H9 (cell line): ENCODE measurements around the gene RILP. TPM values are rescaled to one million over a fixed set of nuclear protein-coding genes. Genes with fewer than 3 reads are reported as not detected.

Source experiments
- DNase-seq: peaks from one replicate; pipeline ENCODE4 v3.0.0-alpha.2; 2017
- H2AFZ ChIP-seq: one replicate; pipeline ENCODE4 v1.6.1; 2013; ENCODE audit warnings: mild to moderate bottlenecking, low read length, control low read depth, moderate library complexity
- H2AK5ac ChIP-seq: 2 replicates; pipeline ENCODE4 v1.6.1; 2013; ENCODE audit warnings: low read length, control low read depth, mixed read lengths; ENCODE audit not compliant: insufficient read length
- H2BK120ac ChIP-seq: one replicate; pipeline ENCODE4 v1.6.1; 2013; ENCODE audit warnings: low read depth, mild to moderate bottlenecking, low read length, control low read depth, inconsistent platforms; ENCODE audit not compliant: poor library complexity, severe bottlenecking
- H2BK12ac ChIP-seq: 2 replicates; pipeline ENCODE4 v1.6.1; 2013; ENCODE audit warnings: low read length, control low read depth, mixed read lengths, low read depth; ENCODE audit not compliant: insufficient read length
- H2BK15ac ChIP-seq: 2 replicates; pipeline ENCODE4 v1.6.1; 2013; ENCODE audit warnings: low read depth, low read length, control low read depth
- H2BK20ac ChIP-seq: one replicate; pipeline ENCODE4 v1.6.1; 2013; ENCODE audit warnings: low read depth, mild to moderate bottlenecking, low read length, control low read depth, inconsistent platforms; ENCODE audit not compliant: poor library complexity, severe bottlenecking
- H2BK5ac ChIP-seq: 2 replicates; pipeline ENCODE4 v1.6.1; 2013; ENCODE audit warnings: low read length, control low read depth, mixed read lengths; ENCODE audit not compliant: insufficient read length
- H3K14ac ChIP-seq: 2 replicates; pipeline ENCODE4 v1.6.1; 2013; ENCODE audit warnings: low read length, control low read depth; ENCODE audit not compliant: insufficient read depth
- H3K18ac ChIP-seq: 2 replicates; pipeline ENCODE4 v1.6.1; 2013; ENCODE audit warnings: low read depth, mild to moderate bottlenecking, mixed read lengths, low read length, control low read depth; ENCODE audit not compliant: insufficient read length
- H3K23ac ChIP-seq: 2 replicates; pipeline ENCODE4 v1.6.1; 2013; ENCODE audit warnings: low read length, control low read depth, mixed read lengths, low read depth; ENCODE audit not compliant: insufficient read length
- H3K23me2 ChIP-seq: 2 replicates; pipeline ENCODE4 v1.6.1; 2013; ENCODE audit warnings: low read depth, mild to moderate bottlenecking, mixed read lengths, low read length, control low read depth; ENCODE audit not compliant: insufficient read length, poor library complexity, severe bottlenecking
- H3K27ac ChIP-seq: 2 replicates; pipeline ENCODE4 v1.5.1; 2013; ENCODE audit warnings: low read length, control low read depth, mixed read lengths, low read depth; ENCODE audit not compliant: insufficient read length
- H3K27me3 ChIP-seq: 2 replicates; pipeline ENCODE4 v1.6.1; 2013; ENCODE audit warnings: low read length, control low read depth, inconsistent platforms; ENCODE audit not compliant: insufficient read depth
- H3K4ac ChIP-seq: 2 replicates; pipeline ENCODE4 v1.6.1; 2013; ENCODE audit warnings: low read depth, mild to moderate bottlenecking, control low read depth, inconsistent platforms, low read length, moderate library complexity
- H3K4me1 ChIP-seq: 2 replicates; pipeline ENCODE4 v1.6.1; 2013; ENCODE audit warnings: low read length, control low read depth, inconsistent platforms; ENCODE audit not compliant: insufficient read depth
- H3K4me2 ChIP-seq: 2 replicates; pipeline ENCODE4 v1.6.1; 2013; ENCODE audit warnings: low read length, control low read depth, mixed read lengths; ENCODE audit not compliant: insufficient read length, insufficient read depth
- H3K56ac ChIP-seq: 2 replicates; pipeline ENCODE4 v1.6.1; 2013; ENCODE audit warnings: low read depth, mild to moderate bottlenecking, mixed read lengths, low read length, control low read depth; ENCODE audit not compliant: insufficient read length
- H3K79me1 ChIP-seq: 2 replicates; pipeline ENCODE4 v1.6.1; 2013; ENCODE audit warnings: low read depth, mild to moderate bottlenecking, moderate library complexity, low read length, control low read depth, inconsistent platforms; ENCODE audit not compliant: insufficient read depth, poor library complexity, severe bottlenecking
- H3K79me2 ChIP-seq: 2 replicates; pipeline ENCODE4 v1.6.1; 2013; ENCODE audit warnings: low read length, control low read depth, inconsistent platforms; ENCODE audit not compliant: insufficient read depth
- H3K9ac ChIP-seq: 2 replicates; pipeline ENCODE4 v1.6.1; 2013; ENCODE audit warnings: low read length, control low read depth, mixed read lengths; ENCODE audit not compliant: insufficient read length; ENCODE audit errors: extremely low read depth
- H3K9me3 ChIP-seq: one replicate; pipeline ENCODE4 v1.6.1; 2013; ENCODE audit warnings: low read depth, low read length, inconsistent platforms; ENCODE audit not compliant: control insufficient read depth
- H3T11ph ChIP-seq: one replicate; pipeline ENCODE4 v1.6.1; 2013; ENCODE audit warnings: mild to moderate bottlenecking, low read length, control low read depth, inconsistent platforms
- H4K20me1 ChIP-seq: one replicate; pipeline ENCODE4 v1.6.1; 2013; ENCODE audit not compliant: control insufficient read depth, insufficient read length, insufficient read depth
- H4K5ac ChIP-seq: 2 replicates; pipeline ENCODE4 v1.6.1; 2013; ENCODE audit warnings: low read depth, mild to moderate bottlenecking, mixed read lengths, low read length, control low read depth; ENCODE audit not compliant: insufficient read length
- H4K8ac ChIP-seq: replicated peaks from 2 replicates; pipeline ENCODE4 v1.6.1; 2013; ENCODE audit warnings: low read length, control low read depth, mixed read lengths, low read depth; ENCODE audit not compliant: insufficient read length
- H4K91ac ChIP-seq: 2 replicates; pipeline ENCODE4 v1.6.1; 2013; ENCODE audit warnings: low read depth, mild to moderate bottlenecking, moderate library complexity, mixed read lengths, low read length, control low read depth; ENCODE audit not compliant: insufficient read length
- H3K27ac Mint-ChIP-seq, 3 experiments: 2 replicates in 2 of 3; 3 replicates in 1 of 3; pipeline ENCODE4 v1.8.0; 2020 to 2021; ENCODE audit warnings: mixed read lengths in 3 of 3, mild to moderate bottlenecking in 1 of 3, moderate library complexity in 1 of 3
- H3K27me3 Mint-ChIP-seq: 2 replicates; pipeline ENCODE4 v1.8.0; 2021; ENCODE audit warnings: low read depth, mild to moderate bottlenecking, moderate library complexity, mixed read lengths
- H3K36me3 Mint-ChIP-seq, 3 experiments: 2 replicates in 2 of 3; 3 replicates in 1 of 3; pipeline ENCODE4 v1.8.0; 2020 to 2021; ENCODE audit warnings: low read depth in 3 of 3, mixed read lengths in 3 of 3; ENCODE audit not compliant: insufficient read depth in 1 of 3
- H3K4me1 Mint-ChIP-seq, 2 experiments: 2 replicates each; pipeline ENCODE4 v1.8.0; 2020; ENCODE audit warnings: mixed read lengths in 2 of 2
- H3K4me3 Mint-ChIP-seq, 2 experiments: 2 replicates in 1 of 2; 3 replicates in 1 of 2; pipeline ENCODE4 v1.8.0; 2020 to 2021; ENCODE audit warnings: mild to moderate bottlenecking in 2 of 2, mixed read lengths in 2 of 2, moderate library complexity in 1 of 2
- H3K9me3 Mint-ChIP-seq, 2 experiments: 2 replicates in 1 of 2; 3 replicates in 1 of 2; pipeline ENCODE4 v1.8.0; 2020; ENCODE audit warnings: mild to moderate bottlenecking in 2 of 2, mixed read lengths in 2 of 2, moderate library complexity in 1 of 2
- WGBS: extraction: QIAGEN DNeasy Blood & Tissue Kit; methylation state at CpG from one replicate; pipeline ENCODE4 v1.1.7; 2013; ENCODE audit warnings: missing lambda C conversion rate, low lambda C conversion rate, mixed read lengths; ENCODE audit not compliant: insufficient read length; ENCODE audit errors: extremely low coverage; 5-methylcytosine and 5-hydroxymethylcytosine counted together
- total RNA-seq: library from RNA; stranded (reverse); gene quantifications from 2 replicates; pipeline ENCODE4 v1.2.1, GENCODE V29; 2021
- TF ChIP-seq, protein P1 (sequence below): fragments of 200-600 bp; sonication (generic); conservative IDR thresholded peaks from 3 replicates; pipeline ENCODE4 v1.8.0; 2021; ENCODE audit warnings: antibody characterized with exemption, mild to moderate bottlenecking

RILP gene
- total RNA-seq, 1 experiment from 2014 or later: 5.4 TPM

GRCh38 chr17:1643999-1644492 lies 5.6 kb downstream of the RILP start:
- Histone ChIP-seq H2AK5ac (no peak overlapping the region), H2BK15ac (no peak overlapping the region), H3T11ph (no peak overlapping the region), H3K56ac (no peak overlapping the region), H3K27me3 (no peaks in the 10 kb centered on the region; the same call in 1 of the 2 replicates), H4K8ac (no peak overlapping the region), H4K5ac (no peak overlapping the region), H3K4me1 (peaks cover 5% of the 10 kb centered on the region; the same call in 1 of the 2 replicates), H3K23ac (no peak overlapping the region), H3K27ac (no peak overlapping the region), H3K14ac (no peak overlapping the region), H2AFZ (no peak overlapping the region), H4K20me1 (no peaks in the 10 kb centered on the region), H3K9ac (no peak overlapping the region), H2BK120ac (no peak overlapping the region), H2BK5ac (no peak overlapping the region), H3K79me1 (no peaks in the 10 kb centered on the region), H2BK20ac (no peak overlapping the region), H3K79me2 (no peaks in the 10 kb centered on the region), H3K18ac (no peak overlapping the region), H3K4me2 (peak overlapping the region; percentile 4), H3K23me2 (peaks cover 3% of the 10 kb centered on the region), H2BK12ac (no peak overlapping the region), H3K4ac (no peak overlapping the region), H4K91ac (no peak overlapping the region), H3K9me3 (no peaks in the 10 kb centered on the region)
- peaks cover 9% of the 10 kb centered on the region for H3K27me3 Mint-ChIP-seq
- peaks cover 0 to 8% of the 10 kb centered on the region in 2 experiments; a peak in 1 of 5 replicates for H3K9me3 Mint-ChIP-seq
- H3K4me3 Mint-ChIP-seq: peak overlapping the region; percentile 63 to 83
- no CpG with 5 or more reads among the region's 13 CpGs for WGBS
- DNase-seq: no peak
- peaks cover 0 to 2% (median 0%) of the 10 kb centered on the region in 3 experiments; a peak in 1 of 7 replicates for H3K36me3 Mint-ChIP-seq
- no peak overlapping the region for H3K27ac Mint-ChIP-seq
- TF ChIP-seq, protein P1, sequence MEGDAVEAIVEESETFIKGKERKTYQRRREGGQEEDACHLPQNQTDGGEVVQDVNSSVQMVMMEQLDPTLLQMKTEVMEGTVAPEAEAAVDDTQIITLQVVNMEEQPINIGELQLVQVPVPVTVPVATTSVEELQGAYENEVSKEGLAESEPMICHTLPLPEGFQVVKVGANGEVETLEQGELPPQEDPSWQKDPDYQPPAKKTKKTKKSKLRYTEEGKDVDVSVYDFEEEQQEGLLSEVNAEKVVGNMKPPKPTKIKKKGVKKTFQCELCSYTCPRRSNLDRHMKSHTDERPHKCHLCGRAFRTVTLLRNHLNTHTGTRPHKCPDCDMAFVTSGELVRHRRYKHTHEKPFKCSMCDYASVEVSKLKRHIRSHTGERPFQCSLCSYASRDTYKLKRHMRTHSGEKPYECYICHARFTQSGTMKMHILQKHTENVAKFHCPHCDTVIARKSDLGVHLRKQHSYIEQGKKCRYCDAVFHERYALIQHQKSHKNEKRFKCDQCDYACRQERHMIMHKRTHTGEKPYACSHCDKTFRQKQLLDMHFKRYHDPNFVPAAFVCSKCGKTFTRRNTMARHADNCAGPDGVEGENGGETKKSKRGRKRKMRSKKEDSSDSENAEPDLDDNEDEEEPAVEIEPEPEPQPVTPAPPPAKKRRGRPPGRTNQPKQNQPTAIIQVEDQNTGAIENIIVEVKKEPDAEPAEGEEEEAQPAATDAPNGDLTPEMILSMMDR: no peak
- peaks cover 33 to 43% of the 10 kb centered on the region in 2 experiments for H3K4me1 Mint-ChIP-seq
